Endothelial cell of hepatic sinusoid (primary cell): ENCODE data around the gene BAZ2B.

ENCODE experiments used
- in situ Hi-C: cut with HindIII; loops from 2 replicates; pipeline ENCODE4 v1.10.0; 2017; ENCODE audit warnings: low sequenced_read_pairs

The BAZ2B gene

DNA sequence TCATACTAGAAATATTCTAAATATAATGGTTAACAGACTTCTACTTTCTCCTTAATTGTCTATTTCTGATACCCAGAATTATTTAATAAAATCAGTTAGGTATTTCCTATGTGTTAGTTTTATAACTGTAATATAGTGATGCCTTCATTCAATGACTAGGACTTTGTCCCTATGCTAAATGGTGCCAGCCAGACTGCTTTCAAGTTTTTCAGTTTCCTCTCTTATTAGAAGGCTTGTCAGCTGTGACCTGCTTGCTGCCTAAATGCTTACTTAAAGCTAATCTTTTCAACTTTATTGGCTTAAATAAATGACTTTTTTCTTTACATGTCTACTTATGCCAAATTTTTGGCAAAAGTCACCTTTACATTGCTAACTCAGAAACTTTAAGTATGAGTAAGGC lies 30.7 kb downstream of the BAZ2B start:
- in situ Hi-C loops, result no loop called here

DNA sequence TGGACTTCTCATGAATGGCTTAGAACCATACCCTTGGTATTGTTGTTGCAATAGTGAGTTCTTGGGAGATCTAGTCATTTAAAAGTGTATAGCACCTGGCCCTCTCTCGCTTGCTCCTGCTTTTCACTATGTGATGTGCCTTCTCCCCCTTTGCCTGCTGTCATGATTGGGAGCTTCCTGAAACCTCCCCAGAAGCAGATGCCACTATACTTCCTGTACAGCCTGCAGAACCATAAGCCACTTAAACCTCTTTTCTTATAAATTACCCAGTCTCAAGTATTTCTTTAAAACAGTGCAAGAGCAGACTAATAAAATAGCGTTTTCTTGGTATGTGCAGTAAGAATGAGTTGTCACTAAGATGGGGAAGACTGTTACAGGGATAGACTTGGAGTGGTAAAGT lies 31.6 kb downstream of the BAZ2B start:
- in situ Hi-C loops, result no loop called here

DNA sequence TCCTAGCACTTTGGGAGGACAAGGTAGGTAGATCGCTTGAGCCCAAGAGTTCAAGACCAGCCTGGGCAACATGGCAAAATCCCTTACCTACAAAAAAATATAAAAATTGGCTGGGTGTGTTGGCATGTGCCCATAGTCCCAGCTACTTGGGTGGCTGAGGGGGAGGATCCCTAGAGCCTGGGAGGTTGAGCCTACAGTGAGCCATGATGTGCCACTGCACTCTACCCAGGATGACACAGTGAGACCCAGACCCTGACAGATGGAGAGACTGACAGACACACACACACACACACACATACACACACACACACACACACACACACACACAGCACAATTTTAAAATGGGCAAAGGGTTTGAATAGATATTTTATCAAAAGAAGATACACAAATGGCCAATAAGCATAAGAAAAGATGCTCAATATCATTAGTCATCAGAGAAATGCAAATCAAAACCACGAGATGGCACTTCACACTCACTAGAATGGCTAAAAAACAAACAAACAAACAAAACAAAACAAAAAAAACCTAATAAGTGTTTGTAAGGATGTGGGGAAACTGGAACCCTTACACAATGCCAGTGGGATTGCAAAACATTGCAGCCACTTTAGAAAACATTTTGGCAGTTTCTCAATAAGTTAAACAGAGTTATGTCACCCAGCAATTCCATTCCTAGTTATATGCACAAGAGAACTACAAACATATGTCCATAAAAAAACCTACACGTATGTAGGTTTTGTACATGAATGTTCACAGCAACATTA lies 42.3 kb downstream of the BAZ2B start:
- in situ Hi-C loops, result no loop called here

DNA sequence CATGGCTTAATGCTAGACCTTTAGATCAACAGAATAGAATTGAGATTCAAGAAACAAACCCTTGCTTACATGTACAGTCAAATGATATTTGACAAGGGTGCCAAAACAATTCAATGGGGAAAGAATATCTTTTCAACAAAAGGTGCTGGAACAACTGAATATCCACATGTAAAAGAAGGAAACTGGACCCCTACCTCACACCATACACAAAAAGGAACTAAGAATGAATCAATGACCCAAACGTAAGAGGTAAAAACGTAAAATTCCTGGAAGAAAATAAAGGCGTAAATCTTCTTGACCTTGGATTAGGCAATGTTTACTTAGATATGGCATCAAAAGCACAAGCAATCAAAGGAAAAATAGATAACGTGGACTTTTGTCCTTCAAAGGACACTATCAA lies 43.1 kb downstream of the BAZ2B start:
- in situ Hi-C loops, result no loop called here

DNA sequence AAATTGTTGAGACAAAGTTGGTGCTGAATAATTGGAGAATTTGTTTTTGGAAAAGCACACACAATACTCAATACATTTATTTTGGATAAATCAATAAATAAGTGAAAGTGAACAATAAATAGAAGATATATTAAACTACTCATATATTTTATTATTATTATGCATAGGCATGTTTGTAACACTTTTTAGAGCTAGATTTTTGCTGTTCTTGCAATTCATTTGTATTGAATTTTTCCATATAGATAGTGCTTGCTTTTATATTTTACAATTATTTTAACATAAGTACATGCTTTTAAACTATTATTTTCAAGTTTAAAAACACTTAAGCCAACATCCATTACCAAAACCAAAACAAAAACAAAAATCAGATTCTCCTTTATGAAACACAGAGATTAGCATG lies 43.9 kb downstream of the BAZ2B start:
- in situ Hi-C loops, result no loop called here

DNA sequence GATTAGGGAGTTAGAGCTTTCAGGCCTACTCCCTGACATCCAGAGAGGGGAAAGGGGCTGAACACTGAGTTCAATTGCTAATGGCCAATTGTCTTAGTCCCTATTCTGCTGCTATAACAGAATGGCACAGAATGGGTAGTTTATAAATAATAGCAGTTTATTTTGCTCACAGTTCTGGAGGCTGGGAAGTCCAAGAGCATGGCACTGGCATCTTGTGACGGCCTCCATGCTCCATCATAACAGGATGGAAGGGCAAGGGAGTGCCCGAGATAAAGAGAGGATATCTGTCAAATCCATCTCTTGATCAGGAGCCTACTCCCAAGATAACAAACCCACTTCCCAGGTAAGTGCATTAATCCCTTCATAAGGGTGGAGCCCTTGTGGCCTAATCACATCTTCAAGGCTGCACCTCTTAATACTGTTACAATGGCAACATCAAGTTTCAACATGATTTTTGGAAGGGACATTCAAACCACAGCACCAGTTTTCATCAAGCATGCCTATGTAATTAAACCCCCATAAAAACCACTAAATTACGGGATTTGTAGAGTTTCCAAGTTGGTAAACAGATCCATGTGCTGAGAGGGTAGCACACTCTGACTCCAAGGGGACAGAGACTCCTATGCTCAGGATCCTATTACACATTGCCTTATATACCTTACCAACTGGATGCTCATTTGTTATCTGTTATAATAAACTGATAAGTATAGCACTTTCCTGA lies 44.6 kb downstream of the BAZ2B start:
- in situ Hi-C loops, result no loop called here

DNA sequence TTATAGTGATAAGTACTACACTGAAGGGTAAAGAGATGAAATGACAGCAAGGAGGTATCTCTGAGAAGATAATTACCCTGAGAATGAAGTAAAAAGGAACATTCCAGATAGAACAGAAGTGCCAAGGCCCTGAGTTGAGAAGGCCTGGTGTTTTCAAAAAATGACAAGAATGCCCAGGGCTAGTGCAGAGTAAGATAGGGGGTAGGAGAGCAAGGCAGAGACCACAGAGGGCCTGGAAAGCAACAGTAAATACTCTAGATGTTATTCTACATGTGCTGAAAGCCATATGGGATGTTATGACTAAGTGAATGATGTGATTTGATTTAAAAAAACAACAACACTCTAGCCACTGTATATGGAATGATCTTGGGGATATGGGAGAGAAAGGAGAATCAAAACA lies 52.3 kb downstream of the BAZ2B start:
- in situ Hi-C loops, result no loop called here

DNA sequence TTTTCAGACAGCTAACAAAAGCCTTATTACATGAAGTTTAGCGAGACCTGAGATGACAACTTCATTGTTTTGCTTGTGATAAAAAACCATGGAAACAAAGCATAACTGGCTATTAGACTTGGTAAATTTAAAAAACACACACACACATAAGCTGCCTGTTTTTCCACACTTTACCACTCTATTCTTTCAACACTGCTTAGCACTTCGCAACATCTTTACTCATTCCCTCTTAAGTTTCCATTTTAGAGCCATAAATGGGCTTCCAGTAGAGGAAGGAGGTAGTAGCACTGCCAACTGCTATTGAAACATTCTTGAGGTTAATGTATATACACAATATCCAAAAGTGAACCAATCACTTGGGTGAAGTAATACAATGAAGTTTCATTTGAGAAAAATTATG lies 54.1 kb downstream of the BAZ2B start:
- in situ Hi-C loops, result no loop called here

DNA sequence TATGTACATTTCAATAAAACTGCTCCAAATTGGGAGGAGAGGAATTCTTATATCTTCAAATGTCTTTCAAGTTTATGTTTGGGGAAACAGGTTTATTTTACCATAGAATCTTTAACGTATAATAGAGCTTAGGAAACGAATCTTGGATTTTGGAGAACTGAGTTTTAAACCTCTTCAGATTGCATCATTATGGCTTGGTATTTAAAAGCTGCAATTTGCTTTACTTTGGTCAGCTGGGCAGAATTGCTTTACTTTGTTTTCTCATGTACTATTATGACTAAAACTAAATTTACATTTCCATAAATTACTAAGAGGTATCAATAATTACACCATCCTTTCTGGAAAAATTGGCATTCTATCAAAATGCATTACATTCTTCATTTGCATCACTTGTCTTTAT lies 54.6 kb downstream of the BAZ2B start:
- in situ Hi-C loops, result no loop called here

DNA sequence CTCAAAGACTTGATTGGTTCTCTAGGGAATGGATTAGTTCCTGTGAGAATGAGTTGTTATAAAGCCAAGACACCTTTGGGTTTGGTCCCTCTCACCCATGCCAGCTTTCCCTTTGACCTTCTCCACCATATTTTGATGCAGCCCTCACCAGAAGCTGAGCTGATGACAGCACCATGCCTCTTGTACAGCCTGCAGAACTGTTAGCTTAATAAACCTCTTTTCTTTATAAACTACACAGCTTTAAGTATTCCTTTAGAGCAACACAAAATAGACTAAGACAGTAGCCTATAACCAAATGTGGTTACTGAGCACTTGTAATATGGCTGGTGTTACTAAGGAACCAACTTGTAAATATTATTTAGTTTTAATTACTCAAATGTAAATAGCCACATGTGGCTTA lies 55.1 kb downstream of the BAZ2B start:
- in situ Hi-C loops, result no loop called here

DNA sequence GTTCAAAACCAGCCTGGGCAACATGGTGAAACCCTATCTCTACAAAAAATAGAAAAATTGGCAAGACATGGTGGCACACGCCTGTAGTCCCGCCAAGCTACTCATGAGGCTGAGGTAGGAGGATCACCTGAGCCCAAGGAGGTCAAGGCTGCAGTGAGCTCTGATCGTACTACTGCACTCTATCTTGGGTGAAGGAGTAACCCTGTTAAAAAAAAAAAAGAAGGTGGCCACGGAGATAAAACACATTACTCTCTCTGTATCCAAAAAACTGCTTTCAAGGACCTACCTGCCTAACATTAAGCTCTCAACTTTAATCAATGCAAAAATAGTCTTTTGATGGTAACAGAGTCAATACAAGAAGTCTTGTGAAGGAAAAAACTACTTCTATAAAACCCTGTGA lies 57.3 kb downstream of the BAZ2B start:
- in situ Hi-C loops, result no loop called here

DNA sequence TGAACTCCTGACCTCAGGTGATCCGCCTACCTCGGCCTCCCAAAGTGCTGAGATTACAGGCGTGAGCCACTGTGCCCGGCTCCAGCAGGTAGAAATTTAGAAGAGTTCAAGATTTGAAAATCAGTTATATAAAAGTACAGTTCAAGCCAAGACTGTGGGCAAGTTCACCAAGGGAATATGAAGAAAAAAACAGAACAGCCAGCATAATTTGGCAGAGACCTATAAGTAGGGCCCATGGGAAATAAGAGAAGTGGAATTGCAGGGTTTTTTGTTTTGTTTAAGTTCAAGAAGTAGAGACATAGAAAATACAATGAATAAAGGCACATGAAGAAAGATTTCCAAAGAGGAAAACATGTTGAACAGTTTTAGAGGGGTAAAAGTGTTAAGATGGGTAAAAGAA lies 57.9 kb downstream of the BAZ2B start:
- in situ Hi-C loops, result no loop called here

DNA sequence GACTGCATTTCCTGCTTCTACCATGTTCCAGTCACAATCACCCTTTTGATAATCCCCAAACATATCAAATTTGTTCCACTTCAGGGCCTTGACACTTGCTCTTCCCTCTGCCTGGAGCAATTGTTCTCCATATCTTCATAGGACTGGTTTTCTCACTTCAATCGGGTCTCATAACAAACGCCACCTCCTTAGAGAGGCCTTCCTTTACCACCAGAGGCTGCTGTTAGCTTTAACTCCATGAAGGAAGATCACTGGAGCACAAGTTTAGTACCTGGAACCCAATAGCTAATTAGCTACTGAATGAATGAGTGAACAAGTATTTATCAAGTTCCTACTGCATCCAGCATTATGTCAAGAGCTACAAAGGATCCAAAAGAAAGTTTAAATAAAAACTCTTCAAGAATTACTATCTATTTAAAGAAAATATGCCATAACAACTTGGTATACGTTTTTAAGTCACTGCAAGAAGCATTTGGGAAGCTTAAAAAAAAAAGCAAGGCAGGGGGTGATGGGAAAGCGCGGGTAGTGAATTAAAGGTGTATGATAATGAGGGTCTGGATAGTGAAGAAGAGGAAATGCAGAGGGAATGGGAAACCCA lies 58.8 kb downstream of the BAZ2B start:
- in situ Hi-C loops, result no loop called here

DNA sequence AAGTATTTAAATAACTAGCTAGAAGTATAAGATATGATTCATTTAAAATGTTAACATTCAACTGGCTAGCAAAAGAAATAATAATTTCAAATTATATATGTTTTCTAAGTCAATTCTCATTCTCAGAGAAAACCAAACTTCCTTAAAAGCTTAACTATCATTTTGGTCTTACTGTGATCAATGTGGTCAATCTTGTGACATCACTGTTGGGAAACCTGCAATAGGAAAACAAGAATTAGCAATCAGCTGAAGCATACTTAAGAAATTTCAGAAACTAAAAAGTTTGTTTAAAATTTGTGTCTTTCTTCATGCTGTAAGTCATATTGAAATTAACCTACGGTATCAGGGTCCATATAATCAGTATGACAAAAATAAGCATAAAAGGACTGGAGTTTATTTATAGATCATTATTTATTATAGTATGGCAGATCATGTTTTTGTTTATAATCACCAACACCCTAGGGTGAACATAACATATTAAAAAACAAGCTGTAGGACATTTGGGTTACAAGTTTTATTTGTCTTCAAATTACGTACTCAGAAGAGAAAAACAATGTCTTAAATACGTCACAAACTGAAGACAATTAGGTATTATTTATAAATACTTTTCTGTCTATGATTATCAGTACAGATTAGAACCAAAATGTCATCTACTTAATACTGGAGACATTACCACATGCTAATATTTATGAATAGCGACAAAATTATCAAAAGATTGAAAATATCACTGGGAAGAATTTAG lies 60.5 kb downstream of the BAZ2B start:
- in situ Hi-C loops, result no loop called here

DNA sequence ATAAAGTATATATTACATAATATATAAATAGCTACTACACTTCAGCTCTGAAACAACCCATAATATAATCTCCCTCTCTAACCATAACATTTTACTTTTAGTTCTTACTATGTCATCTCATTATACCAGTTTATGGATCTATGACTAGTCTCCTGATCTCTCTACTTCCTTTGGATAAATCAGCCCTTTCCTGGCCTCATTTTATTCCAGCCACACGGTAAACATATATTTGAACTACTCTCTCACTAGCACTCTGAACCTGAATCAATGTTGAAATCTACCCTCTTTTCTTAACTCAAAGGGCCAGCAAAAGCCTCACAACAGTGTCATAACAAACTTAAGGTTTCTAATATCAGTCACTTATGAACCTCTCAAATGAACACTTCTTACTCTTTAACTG lies 62.6 kb downstream of the BAZ2B start:
- in situ Hi-C loops, result no loop called here

DNA sequence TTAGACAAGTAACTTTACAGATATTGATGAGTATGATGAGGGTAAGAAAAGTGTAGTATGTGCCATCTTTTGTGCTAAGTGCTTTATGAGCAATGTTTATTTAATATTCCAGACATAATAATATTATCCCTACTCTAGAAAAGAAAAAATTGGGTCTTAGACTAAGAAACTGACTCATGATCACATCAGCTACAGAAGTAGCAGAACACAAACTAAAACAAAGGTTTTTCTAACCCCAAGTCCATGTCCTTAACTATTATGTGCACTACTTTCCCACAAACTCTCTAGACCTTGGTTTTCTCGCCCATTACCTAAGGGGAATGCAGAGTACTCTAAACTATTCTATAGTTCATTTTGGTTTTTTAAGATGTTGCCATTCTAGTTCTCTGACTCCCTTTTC lies 64.5 kb downstream of the BAZ2B start:
- in situ Hi-C loops, result no loop called here

DNA sequence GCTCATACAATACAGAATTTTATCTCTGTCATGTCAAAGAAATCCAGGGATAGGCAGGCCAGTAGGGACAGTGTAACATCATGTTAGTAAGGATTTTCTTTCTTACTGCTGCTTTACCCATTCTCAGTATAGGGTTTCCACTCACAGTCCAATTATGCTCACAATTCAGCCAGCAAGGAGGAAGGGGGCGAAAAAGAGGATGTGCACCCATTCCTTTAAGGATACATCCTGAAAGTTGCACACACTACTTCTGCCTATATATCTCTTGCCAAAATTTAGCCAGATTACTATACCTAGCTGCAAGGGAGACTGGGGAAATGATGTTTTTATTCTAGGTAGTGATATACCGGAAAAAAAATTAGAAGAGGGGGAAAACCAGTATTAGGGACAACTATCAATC lies 66.1 kb downstream of the BAZ2B start:
- in situ Hi-C loops, result no loop called here

DNA sequence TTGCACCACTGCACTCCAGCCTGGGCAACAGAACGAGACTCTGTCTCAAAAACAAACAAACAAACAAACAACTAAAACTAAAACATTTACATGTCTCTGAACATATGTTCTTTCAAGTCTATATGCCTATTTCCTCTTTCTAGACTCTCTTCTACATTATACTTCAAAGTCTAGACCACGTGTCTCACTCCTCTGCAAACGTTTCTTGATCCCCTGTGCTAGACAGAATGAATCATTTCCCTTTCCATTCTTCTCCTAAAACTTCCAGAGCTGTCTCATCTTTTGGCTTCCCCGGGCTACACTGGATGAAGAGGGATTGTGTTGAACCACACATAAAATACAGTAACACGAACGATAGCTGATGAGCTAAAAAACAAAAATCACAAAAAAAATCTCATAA lies 67.1 kb downstream of the BAZ2B start:
- in situ Hi-C loops, result no loop called here

DNA sequence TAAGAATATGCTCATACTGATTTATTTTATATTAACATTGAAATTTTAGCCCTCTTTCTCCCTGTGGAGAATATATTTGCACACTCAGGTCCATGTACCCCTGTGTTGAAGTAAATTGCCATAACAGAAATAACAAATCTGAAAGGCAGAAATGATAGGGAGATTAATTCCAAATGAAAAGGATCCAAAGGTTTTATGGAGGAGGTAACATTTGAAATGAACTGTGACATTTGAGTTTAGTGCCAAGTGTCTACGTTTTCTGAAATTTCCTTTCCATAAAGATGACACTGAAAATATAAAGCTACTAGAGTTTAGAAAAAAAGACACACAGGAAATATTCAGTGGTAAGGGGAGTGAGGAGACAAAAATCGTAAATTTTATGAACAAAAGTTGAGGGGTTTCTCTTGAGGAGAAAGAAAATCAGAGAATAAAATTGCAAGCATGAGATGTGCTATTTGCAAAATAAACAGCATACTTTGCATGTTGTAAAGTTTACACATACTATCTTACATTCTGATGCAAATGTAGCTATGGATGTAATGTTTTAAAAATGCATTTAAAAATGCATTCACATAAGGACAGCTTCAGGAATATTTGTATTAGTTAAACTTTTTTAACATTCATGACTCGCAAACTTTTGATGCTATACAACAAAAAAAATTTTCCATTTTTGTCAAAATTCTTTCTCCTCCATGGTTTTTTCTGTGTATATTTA lies 69.5 kb downstream of the BAZ2B start:
- in situ Hi-C loops, result no loop called here

DNA sequence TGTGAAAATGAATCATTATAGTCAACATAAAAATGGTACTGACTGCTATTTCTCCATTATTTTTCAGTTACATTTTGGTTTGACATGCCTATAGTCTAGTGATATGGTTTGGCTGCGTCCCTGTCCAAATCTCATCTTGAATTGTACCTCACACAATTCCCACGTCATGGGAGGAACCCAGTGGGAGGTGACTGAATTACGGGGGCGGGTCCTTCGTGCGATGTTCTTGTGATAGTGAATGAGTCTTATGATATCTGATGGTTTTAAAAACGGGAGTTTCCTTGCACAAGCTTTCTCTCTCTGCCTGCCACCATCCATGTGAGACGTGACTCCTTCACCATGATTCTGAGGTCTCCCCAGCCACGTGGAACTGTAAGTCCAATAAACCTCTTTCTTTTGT lies 70.3 kb downstream of the BAZ2B start:
- in situ Hi-C loops, result no loop called here

DNA sequence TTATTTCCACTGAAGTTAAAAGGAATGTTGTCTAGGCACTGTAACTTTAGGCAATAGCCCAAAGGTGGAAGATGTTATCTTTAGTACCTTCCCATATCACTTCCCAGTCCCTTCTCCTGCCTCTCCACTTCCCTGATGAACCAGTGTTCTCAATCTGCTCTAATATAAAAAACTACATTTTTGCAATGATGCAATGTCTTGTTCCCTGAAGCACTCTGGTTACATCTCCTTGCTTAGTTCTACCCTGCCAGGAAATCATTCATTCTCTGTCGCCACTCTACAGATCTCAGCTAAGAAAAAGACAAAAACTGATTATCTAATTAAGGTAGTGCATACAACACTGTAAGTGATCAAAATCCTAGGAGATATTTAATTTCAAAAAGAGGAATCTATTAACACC lies 71.3 kb downstream of the BAZ2B start:
- in situ Hi-C loops, result no loop called here
